Activated CD4-positive, alpha-beta T cell treated with anti-CD3 and anti-CD28 coated beads for 24 hours (primary cell): ENCODE results near the gene KLHL17.

ENCODE experiments used
- DNase-seq, 2 donors: peaks; one replicate each; pipeline ENCODE4 v3.0.0-alpha.2; 2020; ENCODE audit warnings: low read depth in 2 of 2

The KLHL17 gene

GRCh38 chr1:923131-923990 is 37.0 kb upstream of the KLHL17 start, which contains the start of gene SAMD11:
TSS of gene SAMD11 (plus strand) at chr1:923923. CDS start at chr1:924432, 509 bp downstream.
- DNase-seq, result peak in 1 of 2 donors; percentile 35

- DNase-seq, result no peak
Observed at GRCh38 chr1:923991-924655, 36.3 kb upstream of the KLHL17 start.

- DNase-seq, result no peak
Observed at GRCh38 chr1:924656-925560, 35.5 kb upstream of the KLHL17 start.

DNA sequence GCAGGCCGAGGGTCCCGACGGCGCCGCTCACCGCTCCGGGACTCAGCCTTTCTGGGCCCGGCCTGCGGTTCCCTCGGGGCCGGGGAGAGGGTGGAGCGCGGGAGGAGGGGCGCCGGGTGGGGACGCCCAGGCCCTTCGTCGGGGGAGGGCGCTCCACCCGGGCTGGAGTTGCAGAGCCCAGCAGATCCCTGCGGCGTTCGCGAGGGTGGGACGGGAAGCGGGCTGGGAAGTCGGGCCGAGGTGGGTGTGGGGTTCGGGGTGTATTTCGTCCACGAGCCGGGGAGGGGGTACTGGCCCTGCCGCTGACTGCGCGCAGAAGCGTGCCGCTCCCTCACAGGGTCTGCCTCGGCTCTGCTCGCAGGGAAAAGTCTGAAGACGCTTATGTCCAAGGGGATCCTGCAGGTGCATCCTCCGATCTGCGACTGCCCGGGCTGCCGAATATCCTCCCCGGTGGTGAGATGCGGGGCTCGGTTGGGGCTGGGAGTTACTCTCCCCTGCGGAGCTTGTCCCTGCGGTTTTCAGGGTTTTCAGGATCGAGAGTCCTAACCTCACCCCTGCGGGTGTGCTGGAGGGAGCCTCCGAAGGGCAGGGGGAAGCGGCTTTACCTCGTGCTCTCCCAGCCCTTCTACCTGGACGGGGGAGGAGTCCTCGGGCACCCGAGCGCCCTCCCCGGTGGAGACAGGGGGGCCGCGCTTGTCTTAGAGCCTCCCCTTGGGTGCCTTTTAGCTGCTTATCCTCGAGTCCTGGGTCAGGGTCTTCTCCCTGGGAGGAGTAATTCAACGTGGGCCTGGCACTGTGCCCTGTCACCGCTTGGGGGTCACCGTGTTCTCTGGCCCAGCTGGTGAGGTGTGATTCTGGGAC is 34.6 kb upstream of the KLHL17 start:
- DNase-seq, result no peak

GRCh38 chr1:927234-927633 is 33.1 kb upstream of the KLHL17 start:
- DNase-seq, result no peak

GRCh38 chr1:927748-928147 is 32.6 kb upstream of the KLHL17 start:
- DNase-seq, result no peak

GRCh38 chr1:928825-929661 is 31.3 kb upstream of the KLHL17 start:
- DNase-seq, result no peak

GRCh38 chr1:929712-930632 is 30.4 kb upstream of the KLHL17 start:
- DNase-seq, result no peak

DNA sequence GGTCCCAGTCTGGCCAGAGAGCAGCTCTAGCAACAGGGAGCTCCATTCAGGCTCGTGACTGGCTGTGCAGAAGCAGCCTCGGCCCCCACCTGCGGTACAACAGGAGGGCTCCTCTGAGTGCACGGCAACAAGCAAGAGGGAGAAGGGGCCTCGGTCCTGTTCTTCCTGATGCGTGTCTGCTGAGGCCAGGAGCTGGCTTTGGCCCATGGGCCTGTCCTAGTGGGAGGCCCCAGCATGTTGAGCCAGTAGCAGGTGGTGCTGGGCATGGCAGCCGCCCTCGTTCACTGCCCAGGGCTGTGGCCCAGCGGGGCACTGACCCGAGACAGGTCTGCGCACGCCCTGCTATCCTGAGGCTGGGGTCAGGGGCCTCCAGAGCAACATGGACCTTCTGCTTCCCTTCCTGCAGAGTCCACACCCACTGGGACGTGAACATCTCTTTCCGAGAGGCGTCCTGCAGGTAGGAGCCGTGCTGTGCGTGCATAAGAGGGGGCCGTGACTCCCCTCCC is 29.7 kb upstream of the KLHL17 start:
- DNase-seq, result no peak

DNA sequence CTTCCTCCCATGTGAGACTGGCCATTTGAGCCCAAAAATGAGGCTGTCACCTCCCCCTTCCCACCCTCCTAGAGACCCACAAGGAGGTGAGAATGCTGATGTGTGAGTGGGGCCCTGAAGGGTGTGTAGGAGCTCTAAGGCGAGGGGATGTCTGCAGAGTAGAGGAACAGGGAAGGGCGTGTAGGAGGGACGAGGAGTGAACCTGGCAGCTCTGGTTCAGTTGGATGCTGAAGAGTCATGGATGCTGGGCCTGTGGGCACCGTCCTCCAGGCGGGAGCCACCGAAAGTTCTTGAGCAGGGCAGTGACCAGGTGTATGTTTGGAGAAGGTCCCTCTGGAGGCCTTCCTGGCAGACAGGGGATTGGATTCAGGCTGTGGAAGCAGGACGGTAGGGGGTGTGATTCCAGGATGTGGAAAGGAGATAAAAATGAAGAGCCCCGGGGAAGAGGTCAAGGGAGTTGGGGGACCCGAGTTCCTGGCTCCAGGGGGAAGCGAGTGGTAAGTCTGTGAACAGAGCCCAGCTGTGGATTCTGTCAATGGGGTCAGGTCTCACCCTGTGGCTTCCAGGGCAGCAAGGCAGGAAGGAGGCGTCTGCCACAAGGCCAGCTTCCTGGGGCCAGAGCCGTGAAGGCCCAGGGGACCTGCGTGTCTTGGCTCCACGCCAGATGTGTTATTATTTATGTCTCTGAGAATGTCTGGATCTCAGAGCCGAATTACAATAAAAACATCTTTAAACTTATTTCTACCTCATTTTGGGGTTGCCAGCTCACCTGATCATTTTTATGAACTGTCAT is 28.8 kb upstream of the KLHL17 start:
- DNase-seq, result no peak

DNA sequence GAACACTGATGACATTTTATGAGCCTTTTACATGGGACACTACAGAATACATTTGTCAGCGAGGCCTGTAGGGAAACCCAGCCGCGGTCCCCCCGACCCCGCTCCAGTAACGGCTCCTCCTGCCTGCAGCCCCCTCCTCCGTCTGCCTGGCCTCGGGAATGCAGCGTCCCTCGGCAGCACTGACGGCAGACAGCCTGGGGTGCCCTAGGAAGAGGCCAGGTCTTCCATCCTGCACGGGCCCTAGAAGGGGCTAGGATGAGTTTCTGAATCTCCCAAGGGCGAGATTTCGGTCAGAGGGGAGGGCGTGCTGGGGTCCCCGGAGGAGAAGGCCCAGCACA is 28.2 kb upstream of the KLHL17 start:
- no peak for DNase-seq

DNA sequence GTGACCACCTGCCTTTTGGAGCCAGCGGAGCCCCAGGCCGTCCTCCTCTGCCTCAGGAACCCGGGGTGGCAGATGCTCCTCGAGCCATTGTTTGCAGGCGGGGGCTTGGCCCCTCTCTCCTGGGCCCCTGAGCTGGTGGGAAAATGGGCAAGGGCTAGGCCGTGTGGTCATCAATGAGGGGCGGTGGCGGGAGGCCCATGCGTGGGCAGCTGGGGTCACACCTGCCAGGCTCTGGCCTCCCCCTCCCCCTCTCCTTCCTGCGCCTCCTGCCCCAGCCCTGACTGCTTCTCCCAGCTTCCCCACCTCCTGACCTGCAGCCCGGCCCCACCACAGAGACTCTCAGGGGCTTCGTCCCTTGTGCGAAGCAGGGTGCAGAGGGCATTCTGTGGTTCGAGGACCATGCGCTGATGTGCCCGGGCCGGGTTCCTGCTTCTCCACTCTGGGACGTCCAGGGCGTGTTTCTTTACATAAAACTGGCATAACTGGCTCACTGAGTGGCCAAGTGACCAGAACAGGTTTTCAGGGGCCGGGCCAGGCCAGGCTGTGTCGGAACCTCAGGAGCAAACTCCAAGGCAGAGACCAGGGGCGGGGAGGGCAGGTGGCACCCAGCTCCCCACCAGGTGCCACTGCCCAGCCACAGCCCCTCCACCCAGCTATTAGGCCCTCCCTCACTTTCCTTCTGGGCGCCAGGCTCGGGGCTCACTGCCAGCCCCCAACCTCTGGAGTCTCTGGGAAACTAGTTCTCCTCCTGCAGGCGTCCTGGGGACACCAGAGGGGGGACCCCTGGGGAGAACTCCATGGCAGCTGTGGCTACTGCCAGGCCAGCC is 27.4 kb upstream of the KLHL17 start:
- DNase-seq, result no peak

GRCh38 chr1:933603-933940 is 26.8 kb upstream of the KLHL17 start:
- DNase-seq, result no peak

GRCh38 chr1:934991-935750 is 25.2 kb upstream of the KLHL17 start:
- DNase-seq, result no peak

- no peak for DNase-seq
Observed at GRCh38 chr1:935751-936231, 24.6 kb upstream of the KLHL17 start.
